Measurements from ENCODE around the gene THRB.

- TF ChIP-seq CTCF (IDR thresholded peaks at IDR 0.05) (no peak), POLR2AphosphoS5 (IDR thresholded peaks at IDR 0.05) (no peak)
These were observed 267.0 kb downstream of the THRB start for GRCh38 chr3:24227635-24228034.
